SK-MEL-5 (cell line): ENCODE data around the gene PALMD. TPM values are rescaled to one million over a fixed set of nuclear protein-coding genes. Genes with fewer than 3 reads are reported as not detected.

Experiments used
- DNase-seq: peaks from one replicate; pipeline ENCODE4 v3.0.0-alpha.2; 2016; ENCODE audit warnings: low read depth, low spot score
- in situ Hi-C: cut with HindIII; loops from 2 replicates; pipeline ENCODE4 v1.10.0; 2016; ENCODE audit warnings: low sequenced_read_pairs, high pct_unique_total_duplicates, low pct_unique_long_range_greater_than_20kb
- total RNA-seq: library from RNA; depleted of rRNA; stranded (reverse); fragments of >200 nt; shearing (Covaris generic); gene quantifications from 2 replicates; pipeline ENCODE4 v1.2.3, GENCODE V29; 2014

PALMD gene
- total RNA-seq, 1 experiment from 2014 or later, result 0.40 TPM

GRCh38 chr1:99650773-99651437, 5.0 kb downstream of the PALMD start:
- peak; percentile 61 for DNase-seq
- in situ Hi-C loops, result no loop called here

- in situ Hi-C loops, result no loop called here
- no peak for DNase-seq
These were observed 7.0 kb downstream of the PALMD start for GRCh38 chr1:99652881-99653281.

- no peak for DNase-seq
- in situ Hi-C loops, result no loop called here
These were observed 9.5 kb downstream of the PALMD start for GRCh38 chr1:99655376-99655775.

- DNase-seq, result no peak
- in situ Hi-C loops, result no loop called here
These were observed 10.8 kb downstream of the PALMD start for GRCh38 chr1:99656701-99657100.

- in situ Hi-C loops, result no loop called here
- DNase-seq, result no peak
These were observed 11.5 kb downstream of the PALMD start for GRCh38 chr1:99657213-99658030.

GRCh38 chr1:99658031-99658290, 12.0 kb downstream of the PALMD start:
- DNase-seq, result no peak
- in situ Hi-C loops, result no loop called here

- no peak for DNase-seq
- in situ Hi-C loops, result no loop called here
These were observed 13.9 kb downstream of the PALMD start for GRCh38 chr1:99659755-99660210.

GRCh38 chr1:99660496-99660895, 14.6 kb downstream of the PALMD start:
- in situ Hi-C loops, result no loop called here
- no peak for DNase-seq

- no peak for DNase-seq
- in situ Hi-C loops, result no loop called here
These were observed 15.9 kb downstream of the PALMD start for GRCh38 chr1:99661780-99662179.

- in situ Hi-C loops, result no loop called here
- peak; percentile 81 for DNase-seq
These were observed 16.7 kb downstream of the PALMD start for GRCh38 chr1:99662539-99663080.

GRCh38 chr1:99663501-99663900, 17.6 kb downstream of the PALMD start:
- peak; percentile 55 for DNase-seq
- in situ Hi-C loops, result no loop called here

GRCh38 chr1:99665212-99665611, 19.3 kb downstream of the PALMD start:
- in situ Hi-C loops, result no loop called here
- no peak for DNase-seq

- in situ Hi-C loops, result no loop called here
- no peak for DNase-seq
These were observed 23.5 kb downstream of the PALMD start for GRCh38 chr1:99669376-99669775.

GRCh38 chr1:99669821-99670220, 23.9 kb downstream of the PALMD start:
- in situ Hi-C loops, result no loop called here
- DNase-seq, result no peak

GRCh38 chr1:99670583-99670982, 24.7 kb downstream of the PALMD start:
- in situ Hi-C loops, result no loop called here
- no peak for DNase-seq

GRCh38 chr1:99672038-99672437, 26.1 kb downstream of the PALMD start:
- in situ Hi-C loops, result no loop called here
- no peak for DNase-seq

GRCh38 chr1:99672530-99673213, 26.8 kb downstream of the PALMD start:
- DNase-seq, result peak; percentile 13
- in situ Hi-C loops, result no loop called here

- in situ Hi-C loops, result no loop called here
- DNase-seq, result no peak
These were observed 27.4 kb downstream of the PALMD start for GRCh38 chr1:99673315-99673714.
